Measurements from ENCODE around the gene PLD1. TPM values are rescaled to one million over a fixed set of nuclear protein-coding genes. Genes with fewer than 3 reads are reported as not detected.

Gene PLD1
- total and polyA plus RNA-seq, 10 of the 15 experiments (the other 5 are each of a cell fraction or from before 2014, with no cell fraction given): 2.9 to 108 (median 3.6) TPM

GRCh38 chr3:171850320-171850959 is 40.2 kb upstream of the PLD1 start:
- Histone ChIP-seq H3K4me2 (ENCODE audit: control insufficient read depth, insufficient read depth) (no peak overlapping the region), H3K4me3 (no peak overlapping the region), H3K79me2 (ENCODE audit: control insufficient read depth, insufficient read depth, low read length) (no peaks in the 10 kb centered on the region), H3K36me3 (ENCODE audit: control insufficient read depth in 2 of 2, insufficient read depth in 2 of 2, low read length in 1 of 2) (no peaks in the 10 kb centered on the region), H3K27me3 (replicated peaks in 1 of 2; ENCODE audit: control insufficient read depth in 2 of 2, insufficient read depth in 2 of 2, low read length in 1 of 2) (no peaks in the 10 kb centered on the region), H2AFZ (ENCODE audit: control insufficient read depth, low read depth, low read length) (no peak overlapping the region), H3K9ac (ENCODE audit: control insufficient read depth, insufficient read depth, low read length) (no peak overlapping the region), H4K20me1 (ENCODE audit: control insufficient read depth, insufficient read depth) (no peaks in the 10 kb centered on the region), H3K9me3 (replicated peaks; ENCODE audit: control insufficient read depth, insufficient read depth, low read length) (peaks cover 6% of the 10 kb centered on the region; the same call in 2 of the 3 replicates), H3K27ac (ENCODE audit: control insufficient read depth, insufficient read depth) (no peak overlapping the region), H3K4me1 (ENCODE audit: control insufficient read depth, insufficient read depth, low read length) (peaks cover 13% of the 10 kb centered on the region)
- ATAC-seq: no peak
- no peak for FAIRE-seq
- ChIA-PET POLR2A (no interaction called here), RAD21 (ENCODE audit: unreplicated experiment) (no interaction called here), CTCF (interaction anchor here (0.8 to 2.2 kb wide), 4 partner anchors 10 to 491 kb away, joined by 3 to 6 read pairs (median 5); no protein-coding TSS in a partner anchor), SMC1A (ENCODE audit: uncharacterized antibody, unreplicated experiment) (interaction anchor here (0.8 to 1.6 kb wide), 5 partner anchors 9 to 275 kb away, joined by 3 to 6 read pairs (median 3); no protein-coding TSS in a partner anchor)
- intact Hi-C loops (cut with micrococcal nuclease; ENCODE audit: unreplicated experiment): no loop called here
- BruUV-seq (replicated peaks): no TSS peak
- in situ Hi-C loops (cut with MboI): no loop called here
- DNase-seq (ENCODE audit: low read depth, low spot score): no peak
- TF ChIP-seq TAF1 (IDR thresholded peaks at IDR 0.05; ENCODE audit: borderline replicate concordance, low read depth, low read length): no peak
- no peak for TF ChIP-seq BRCA1 (IDR thresholded peaks at IDR 0.05; ENCODE audit: low read depth, low read length)
- TF ChIP-seq FOS (IDR thresholded peaks at IDR 0.05; ENCODE audit: borderline replicate concordance, extremely low read depth, insufficient read length): no peak
- TF ChIP-seq GABPA (IDR thresholded peaks at IDR 0.05; ENCODE audit: low read depth): no peak
- TF ChIP-seq KDM1A (IDR thresholded peaks at IDR 0.05; ENCODE audit: borderline replicate concordance): no peak
- no peak for TF ChIP-seq IRF3 (IDR thresholded peaks at IDR 0.05)
- TF ChIP-seq CHD1 (IDR thresholded peaks at IDR 0.05; ENCODE audit: low read depth, low read length): no peak
- no peak for TF ChIP-seq TCF7 (IDR thresholded peaks at IDR 0.05; ENCODE audit: borderline replicate concordance)
- no peak for TF ChIP-seq HCFC1 (IDR thresholded peaks at IDR 0.05; ENCODE audit: low read length)
- TF ChIP-seq ATF7 (IDR thresholded peaks at IDR 0.05; ENCODE audit: low read depth): no peak
- no peak for TF ChIP-seq YBX1 (IDR thresholded peaks at IDR 0.05)
- no peak for TF ChIP-seq CHD4 (IDR thresholded peaks at IDR 0.05)
- no peak for TF ChIP-seq RBBP5 (conservative IDR thresholded peaks at IDR 0.05)
- no peak for TF ChIP-seq GATAD2B (conservative IDR thresholded peaks at IDR 0.05; ENCODE audit: low read depth)
- TF ChIP-seq JUNB (IDR thresholded peaks at IDR 0.05): no peak
- no peak for TF ChIP-seq NR2C2 (IDR thresholded peaks at IDR 0.05; ENCODE audit: borderline replicate concordance, control insufficient read depth, insufficient read length, low read depth)
- TF ChIP-seq SRF (IDR thresholded peaks at IDR 0.05; ENCODE audit: low read depth in 2 of 2, low read length in 2 of 2): no peak
- no peak for TF ChIP-seq ZZZ3 (IDR thresholded peaks at IDR 0.05; ENCODE audit: control insufficient read depth, insufficient read length, low read depth)
- TF ChIP-seq CTCF (IDR thresholded peaks at IDR 0.05 in 2 of 3, conservative IDR thresholded peaks at IDR 0.05 in 1 of 3; ENCODE audit: control insufficient read depth in 2 of 3, extremely low read depth in 1 of 3, insufficient read depth in 1 of 3, low read depth in 3 of 3, low read length in 3 of 3): no peak
- no peak for TF ChIP-seq TCF12 (IDR thresholded peaks at IDR 0.05; ENCODE audit: low read depth, low read length)
- WGBS (ENCODE audit: insufficient coverage, insufficient replicate concordance, low lambda C conversion rate, missing lambda C conversion rate): 75% methylated on average over 6 of the region's 6 CpGs

Data from GM12878 (cell line).